Astrocyte (in vitro differentiated cells and primary cell): ENCODE data around the gene WSB2.

Experiments used
- EZH2 ChIP-seq: IDR thresholded peaks from 2 replicates; pipeline ENCODE4 v1.6.1; 2012; ENCODE audit warnings: mild to moderate bottlenecking, low read length, inconsistent platforms; ENCODE audit not compliant: insufficient read depth
- TF ChIP-seq, protein P1 (sequence below): IDR thresholded peaks from 2 replicates; pipeline ENCODE4 v1.5.1; 2011; ENCODE audit warnings: low read depth, mild to moderate bottlenecking, inconsistent platforms, low read length, moderate library complexity; ENCODE audit not compliant: insufficient read depth

DNA sequence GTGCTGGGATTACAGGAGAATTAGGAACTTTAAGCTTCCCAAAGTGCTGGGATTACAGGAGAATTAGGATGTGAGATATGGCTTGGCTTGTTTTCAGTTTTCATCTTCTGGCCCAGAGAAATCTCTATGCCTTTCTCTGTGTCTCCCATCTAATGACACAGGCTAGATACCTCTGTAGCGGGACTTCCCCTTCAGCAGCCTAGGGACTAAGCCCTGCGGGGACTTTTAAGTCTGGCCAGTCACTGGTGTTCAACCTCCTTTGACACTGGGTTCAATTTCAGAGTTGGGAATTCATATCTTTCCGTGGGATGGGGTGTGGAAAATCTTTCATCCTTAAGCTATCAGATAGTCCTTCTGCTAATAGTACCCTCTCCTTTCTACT lies 38.3 kb downstream of the WSB2 start:
- TF ChIP-seq, protein P1, sequence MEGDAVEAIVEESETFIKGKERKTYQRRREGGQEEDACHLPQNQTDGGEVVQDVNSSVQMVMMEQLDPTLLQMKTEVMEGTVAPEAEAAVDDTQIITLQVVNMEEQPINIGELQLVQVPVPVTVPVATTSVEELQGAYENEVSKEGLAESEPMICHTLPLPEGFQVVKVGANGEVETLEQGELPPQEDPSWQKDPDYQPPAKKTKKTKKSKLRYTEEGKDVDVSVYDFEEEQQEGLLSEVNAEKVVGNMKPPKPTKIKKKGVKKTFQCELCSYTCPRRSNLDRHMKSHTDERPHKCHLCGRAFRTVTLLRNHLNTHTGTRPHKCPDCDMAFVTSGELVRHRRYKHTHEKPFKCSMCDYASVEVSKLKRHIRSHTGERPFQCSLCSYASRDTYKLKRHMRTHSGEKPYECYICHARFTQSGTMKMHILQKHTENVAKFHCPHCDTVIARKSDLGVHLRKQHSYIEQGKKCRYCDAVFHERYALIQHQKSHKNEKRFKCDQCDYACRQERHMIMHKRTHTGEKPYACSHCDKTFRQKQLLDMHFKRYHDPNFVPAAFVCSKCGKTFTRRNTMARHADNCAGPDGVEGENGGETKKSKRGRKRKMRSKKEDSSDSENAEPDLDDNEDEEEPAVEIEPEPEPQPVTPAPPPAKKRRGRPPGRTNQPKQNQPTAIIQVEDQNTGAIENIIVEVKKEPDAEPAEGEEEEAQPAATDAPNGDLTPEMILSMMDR: no peak
- TF ChIP-seq EZH2: no peak
